Esophagus squamous epithelium (tissue), 5 donors: ENCODE data around the gene PIK3AP1. TPM values are rescaled to one million over a fixed set of nuclear protein-coding genes. Genes with fewer than 3 reads are reported as not detected.
"Not testable (repeated sequence)": the region's sequence is repeated elsewhere in the genome, so short reads cannot be mapped to it uniquely, and the experiment has no call there.

Experiments used
- DNase-seq: peaks from one replicate; lab custom pipeline; 2025; lab: John Stamatoyannopoulos, UW
- H3K27ac ChIP-seq, 4 donors: fragments of 200-600 bp; sonication (generic); one replicate each; pipeline ENCODE4 v1.5.1; 2016 to 2019; ENCODE audit warnings: mild to moderate bottlenecking in 1 of 4
- H3K27me3 ChIP-seq, 4 donors: fragments of 200-600 bp; sonication (generic); 1 replicate in 3 of 4; 2 replicates in 1 of 4; pipeline versions ENCODE4 v1.5.1 to v1.6.0; 2017 to 2021; ENCODE audit warnings: antibody characterized with exemption in 1 of 4
- H3K36me3 ChIP-seq, 3 donors: fragments of 200-600 bp; sonication (generic); one replicate each; pipeline ENCODE4 v1.5.1; 2016 to 2019
- H3K4me1 ChIP-seq, 3 donors: fragments of 200-600 bp; sonication (generic); one replicate each; pipeline ENCODE4 v1.5.1; 2017 to 2019
- H3K4me3 ChIP-seq, 4 donors: fragments of 200-600 bp; sonication (generic); 1 replicate in 3 of 4; 2 replicates in 1 of 4; pipeline ENCODE4 v1.5.1; 2016 to 2019; ENCODE audit warnings: mild to moderate bottlenecking in 2 of 4, moderate library complexity in 1 of 4
- H3K9me3 ChIP-seq, 3 donors: fragments of 200-600 bp; sonication (generic); one replicate each; pipeline ENCODE4 v1.5.1; 2016 to 2019
- CTCF ChIP-seq, 6 experiments: fragments of 450-650 bp in 4 of 6; fragments of 200-600 bp in 2 of 6; sonication (generic) in 2 of 6; IDR thresholded peaks; one replicate each; pipeline ENCODE4 v1.5.1; 2016 to 2019; ENCODE audit warnings: antibody characterized with exemption in 6 of 6, mild to moderate bottlenecking in 4 of 6, moderate library complexity in 4 of 6
- POLR2A ChIP-seq, 4 donors: fragments of 450-650 bp; IDR thresholded peaks; one replicate each; pipeline ENCODE4 v1.6.1; 2017; ENCODE audit warnings: antibody characterized with exemption in 4 of 4, mild to moderate bottlenecking in 4 of 4, moderate library complexity in 3 of 4
- WGBS, 2 donors: methylation state at CpG; one replicate each; pipeline ENCODE4 v1.1.5; 2018; 5-methylcytosine and 5-hydroxymethylcytosine counted together
- intact Hi-C: fragments of 100-400 bp; cut with DNase I; formaldehyde crosslinking; loops from one replicate; pipeline ENCODE4 v1.15.0; 2022
- total RNA-seq, 4 donors: library from RNA; depleted of rRNA; stranded (reverse); fragments of >200 nt; gene quantifications; one replicate each; pipeline ENCODE4 v1.1.0, GENCODE V29; 2016
- donor health status: DM: yes; HTN: yes; CAD: no.

The PIK3AP1 gene
- total RNA-seq, 4 donors from 2014 or later: 0.57 to 7.6 (median 3.7) TPM

- no peak for TF ChIP-seq CTCF (IDR thresholded peaks at IDR 0.05)
- DNase-seq: no peak
- 55 to 67% methylated on average over 3 to 4 of the region's 4 CpGs for WGBS, 2 donors
- H3K36me3 ChIP-seq: no peaks in the 10 kb centered on the region
- no peak overlapping the region for H3K4me3 ChIP-seq
- H3K9me3 ChIP-seq: no peaks in the 10 kb centered on the region
- no peaks in the 10 kb centered on the region for H3K4me1 ChIP-seq
- H3K27me3 ChIP-seq: peaks cover 0 to 9% (median 0%) of the 10 kb centered on the region in 4 donors
- H3K27ac ChIP-seq: no peak overlapping the region
- intact Hi-C loops: loop anchor here (10.0 kb wide), 1 partner anchor 270 kb away; no protein-coding TSS in a partner anchor
These were observed 44.2 kb upstream of the PIK3AP1 start for GRCh38 chr10:96764425-96765060.

GRCh38 chr10:96758423-96758822 lies 38.1 kb upstream of the PIK3AP1 start:
- Histone ChIP-seq H3K4me1 (no peaks in the 10 kb centered on the region), H3K36me3 (no peaks in the 10 kb centered on the region), H3K4me3 (no peak overlapping the region), H3K9me3 (no peaks in the 10 kb centered on the region), H3K27me3 (no peaks in the 10 kb centered on the region), H3K27ac (no peak overlapping the region)
- no peak for TF ChIP-seq CTCF (IDR thresholded peaks at IDR 0.05)
- TF ChIP-seq POLR2A (IDR thresholded peaks at IDR 0.05): no peak
- intact Hi-C loops: no loop called here
- WGBS, 2 donors: 27 to 45% methylated on average over 1 of the region's 1 CpG
- no peak for DNase-seq

GRCh38 chr10:96756111-96756903 lies 36.0 kb upstream of the PIK3AP1 start:
- no peaks in the 10 kb centered on the region for H3K36me3 ChIP-seq
- no peak overlapping the region for H3K4me3 ChIP-seq
- 75 to 80% methylated on average over 3 to 4 of the region's 5 CpGs for WGBS, 2 donors
- H3K27me3 ChIP-seq: no peaks in the 10 kb centered on the region
- intact Hi-C loops: no loop called here
- no peak for DNase-seq
- TF ChIP-seq CTCF (IDR thresholded peaks at IDR 0.05): no peak
- no peaks in the 10 kb centered on the region for H3K4me1 ChIP-seq
- H3K27ac ChIP-seq: no peak overlapping the region
- H3K9me3 ChIP-seq: no peaks in the 10 kb centered on the region

- Histone ChIP-seq H3K36me3 (no peaks in the 10 kb centered on the region), H3K4me3 (no peak overlapping the region), H3K27me3 (no peaks in the 10 kb centered on the region), H3K4me1 (no peaks in the 10 kb centered on the region), H3K27ac (no peak overlapping the region), H3K9me3 (no peaks in the 10 kb centered on the region)
- TF ChIP-seq POLR2A (IDR thresholded peaks at IDR 0.05) (no peak), CTCF (IDR thresholded peaks at IDR 0.05) (no peak)
- DNase-seq: no peak
- intact Hi-C loops: no loop called here
- WGBS, 2 donors: 56% methylated on average over 1 of the region's 1 CpG; no CpG with 5 or more reads in 1 of the 2 donors
These were observed 33.6 kb upstream of the PIK3AP1 start for GRCh38 chr10:96753956-96754355.

- no peak for DNase-seq
- no peaks in the 10 kb centered on the region for H3K36me3 ChIP-seq
- WGBS, 2 donors: 70 to 71% methylated on average over 4 of the region's 4 CpGs
- H3K27ac ChIP-seq: no peak overlapping the region
- TF ChIP-seq CTCF (IDR thresholded peaks at IDR 0.05): no peak
- no peak for TF ChIP-seq POLR2A (IDR thresholded peaks at IDR 0.05)
- intact Hi-C loops: no loop called here
- no peak overlapping the region for H3K4me3 ChIP-seq
- no peaks in the 10 kb centered on the region for H3K4me1 ChIP-seq
- no peaks in the 10 kb centered on the region for H3K9me3 ChIP-seq
- H3K27me3 ChIP-seq: no peaks in the 10 kb centered on the region
These were observed 32.1 kb upstream of the PIK3AP1 start for GRCh38 chr10:96752375-96752774.

- intact Hi-C loops, H3K4me1 ChIP-seq, H3K27ac ChIP-seq, H3K9me3 ChIP-seq, H3K27me3 ChIP-seq, DNase-seq, H3K4me3 ChIP-seq, H3K36me3 ChIP-seq: not testable (repeated sequence)
- 93 to 97% methylated on average over 11 to 12 of the region's 24 CpGs for WGBS, 2 donors
These were observed 30.0 kb upstream of the PIK3AP1 start for GRCh38 chr10:96750316-96750715.
